Measurements from ENCODE around the gene IGF1R. TPM values are rescaled to one million over a fixed set of nuclear protein-coding genes. Genes with fewer than 3 reads are reported as not detected.

Gene IGF1R
- total and polyA plus RNA-seq, 2 experiments from 2014 or later: 10.8 to 42.9 TPM

DNA sequence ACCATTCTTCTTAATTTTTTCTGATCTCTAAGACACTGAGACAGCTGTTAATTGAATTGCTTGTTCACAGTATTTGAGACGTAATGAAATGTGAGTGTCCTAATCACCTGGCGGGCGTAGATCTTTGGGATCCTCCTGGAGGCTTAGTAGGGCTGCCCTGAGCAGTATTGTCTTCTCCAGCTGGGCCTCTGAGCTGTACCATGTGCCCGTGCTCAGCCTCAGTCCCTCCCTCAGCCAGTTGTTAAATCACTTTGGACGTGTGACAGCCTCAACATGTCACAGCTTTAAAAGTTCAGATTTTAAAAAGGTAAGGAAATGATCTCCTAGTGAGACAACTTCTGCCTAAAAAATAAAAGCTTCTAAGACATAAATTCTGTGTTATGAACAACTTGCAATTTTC, 35.5 kb downstream of the IGF1R start:
- peaks cover 56% of the 10 kb centered on the region for H4K20me1 ChIP-seq (ENCODE audit: insufficient read depth, poor library complexity, severe bottlenecking)

DNA sequence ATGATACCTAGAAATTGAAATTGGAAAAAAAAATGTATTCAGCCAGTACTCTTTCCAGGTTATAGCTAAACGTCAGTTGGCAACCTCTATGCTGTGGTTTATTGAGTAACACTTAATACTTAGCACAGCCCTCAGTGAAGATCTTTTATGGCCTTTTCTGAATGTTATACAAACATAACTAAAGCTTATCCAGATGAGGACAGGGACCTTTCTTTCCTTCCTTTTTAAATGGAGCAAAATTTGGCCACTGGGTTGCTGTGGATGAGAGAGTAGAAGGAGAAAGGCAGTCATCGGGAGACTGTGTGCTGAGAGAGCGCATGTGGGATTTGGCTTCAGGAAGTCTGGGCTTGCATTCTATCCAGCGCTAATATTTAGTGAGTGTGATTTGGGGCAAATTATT, 36.1 kb downstream of the IGF1R start:
- Histone ChIP-seq H2AFZ (no peak overlapping the region), H3K36me3 (replicated peaks; ENCODE audit: insufficient read depth, low read depth) (no peaks in the 10 kb centered on the region), H3K4me2 (peak overlapping the region; percentile 18), H3K4me1 (ENCODE audit: insufficient read depth) (peaks cover 25% of the 10 kb centered on the region), H3K9me2 (replicated peaks; ENCODE audit: insufficient read depth) (no peaks in the 10 kb centered on the region), H3K9me3 (ENCODE audit: low read depth) (no peaks in the 10 kb centered on the region), H3K27ac (peak overlapping the region; percentile 54), H3K27me3 (no peaks in the 10 kb centered on the region), H4K20me1 (ENCODE audit: insufficient read depth, poor library complexity, severe bottlenecking) (peaks cover 59% of the 10 kb centered on the region), H3K79me2 (peaks cover 93% of the 10 kb centered on the region), H3K4me3 (no peak overlapping the region)
- peak; percentile 23 for DNase-seq (ENCODE audit: low spot score)
- WGBS (ENCODE audit: low lambda C conversion rate, missing lambda C conversion rate): 43% methylated on average over 4 of the region's 4 CpGs
- no peak for TF ChIP-seq EZH2 (IDR thresholded peaks at IDR 0.05; ENCODE audit: borderline replicate concordance)
- TF ChIP-seq, protein P1, sequence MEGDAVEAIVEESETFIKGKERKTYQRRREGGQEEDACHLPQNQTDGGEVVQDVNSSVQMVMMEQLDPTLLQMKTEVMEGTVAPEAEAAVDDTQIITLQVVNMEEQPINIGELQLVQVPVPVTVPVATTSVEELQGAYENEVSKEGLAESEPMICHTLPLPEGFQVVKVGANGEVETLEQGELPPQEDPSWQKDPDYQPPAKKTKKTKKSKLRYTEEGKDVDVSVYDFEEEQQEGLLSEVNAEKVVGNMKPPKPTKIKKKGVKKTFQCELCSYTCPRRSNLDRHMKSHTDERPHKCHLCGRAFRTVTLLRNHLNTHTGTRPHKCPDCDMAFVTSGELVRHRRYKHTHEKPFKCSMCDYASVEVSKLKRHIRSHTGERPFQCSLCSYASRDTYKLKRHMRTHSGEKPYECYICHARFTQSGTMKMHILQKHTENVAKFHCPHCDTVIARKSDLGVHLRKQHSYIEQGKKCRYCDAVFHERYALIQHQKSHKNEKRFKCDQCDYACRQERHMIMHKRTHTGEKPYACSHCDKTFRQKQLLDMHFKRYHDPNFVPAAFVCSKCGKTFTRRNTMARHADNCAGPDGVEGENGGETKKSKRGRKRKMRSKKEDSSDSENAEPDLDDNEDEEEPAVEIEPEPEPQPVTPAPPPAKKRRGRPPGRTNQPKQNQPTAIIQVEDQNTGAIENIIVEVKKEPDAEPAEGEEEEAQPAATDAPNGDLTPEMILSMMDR (IDR thresholded peaks at IDR 0.05; ENCODE audit: poor library complexity): no peak

More for the DNA sequence above, 35.5 kb downstream of the IGF1R start:
- Histone ChIP-seq H3K9me3 (ENCODE audit: low read depth) (no peaks in the 10 kb centered on the region), H3K27ac (peak overlapping the region; percentile 54), H2AFZ (no peak overlapping the region), H3K4me1 (ENCODE audit: insufficient read depth) (peaks cover 25% of the 10 kb centered on the region), H3K79me2 (peaks cover 96% of the 10 kb centered on the region), H3K9me2 (replicated peaks; ENCODE audit: insufficient read depth) (no peaks in the 10 kb centered on the region), H3K27me3 (no peaks in the 10 kb centered on the region), H3K36me3 (replicated peaks; ENCODE audit: insufficient read depth, low read depth) (no peaks in the 10 kb centered on the region), H3K4me3 (no peak overlapping the region), H3K4me2 (peak overlapping the region; percentile 23)
- WGBS (ENCODE audit: low lambda C conversion rate, missing lambda C conversion rate): 66% methylated on average over 5 of the region's 5 CpGs
- DNase-seq (ENCODE audit: low spot score): no peak
- TF ChIP-seq, protein P1 (IDR thresholded peaks at IDR 0.05; ENCODE audit: poor library complexity): no peak
- TF ChIP-seq EZH2 (IDR thresholded peaks at IDR 0.05; ENCODE audit: borderline replicate concordance): no peak
- TF ChIP-seq EZH2phosphoT487 (IDR thresholded peaks at IDR 0.05; ENCODE audit: low read depth, severe bottlenecking, unreplicated experiment): no peak

DNA sequence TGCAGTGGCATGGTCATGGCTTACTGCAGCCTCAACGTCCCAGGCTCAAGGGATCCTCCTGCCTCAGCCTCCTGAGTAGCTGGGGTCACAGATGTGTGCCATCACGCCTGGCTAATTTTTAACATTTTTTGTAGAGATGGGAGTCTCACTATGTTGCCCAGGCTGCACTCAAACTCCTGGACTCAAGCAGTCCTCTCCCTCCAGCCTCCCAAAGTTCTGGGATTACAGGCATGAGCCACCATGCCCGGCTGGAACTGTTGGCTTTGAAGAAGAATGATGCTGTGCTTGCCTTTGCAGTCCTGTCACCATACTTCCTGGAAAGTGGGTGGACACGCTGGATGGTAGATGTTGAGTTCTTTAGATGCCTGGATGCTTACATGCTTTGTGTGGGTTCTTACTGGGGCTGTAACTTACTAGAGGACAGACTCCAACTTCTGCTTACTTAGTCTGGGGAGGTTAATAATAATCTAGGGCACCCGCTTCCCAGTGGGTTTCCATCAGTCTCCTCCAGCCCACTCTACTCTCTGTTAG, 36.7 kb downstream of the IGF1R start:
- peak overlapping the region; percentile 18 for H3K4me2 ChIP-seq
- no peaks in the 10 kb centered on the region for H3K27me3 ChIP-seq
- TF ChIP-seq EZH2phosphoT487 (IDR thresholded peaks at IDR 0.05; ENCODE audit: low read depth, severe bottlenecking, unreplicated experiment) (no peak), EZH2 (IDR thresholded peaks at IDR 0.05; ENCODE audit: borderline replicate concordance) (no peak)
- TF ChIP-seq, protein P1 (IDR thresholded peaks at IDR 0.05; ENCODE audit: poor library complexity): no peak
- no peak overlapping the region for H3K27ac ChIP-seq
- H3K79me2 ChIP-seq: peaks cover 95% of the 10 kb centered on the region
- H3K9me2 ChIP-seq (replicated peaks; ENCODE audit: insufficient read depth): no peaks in the 10 kb centered on the region
- 88% methylated on average over 5 of the region's 5 CpGs for WGBS (ENCODE audit: low lambda C conversion rate, missing lambda C conversion rate)
- no peaks in the 10 kb centered on the region for H3K36me3 ChIP-seq (replicated peaks; ENCODE audit: insufficient read depth, low read depth)
- H4K20me1 ChIP-seq (ENCODE audit: insufficient read depth, poor library complexity, severe bottlenecking): peaks cover 64% of the 10 kb centered on the region
- H3K9me3 ChIP-seq (ENCODE audit: low read depth): no peaks in the 10 kb centered on the region
- DNase-seq (ENCODE audit: low spot score): no peak
- H3K4me3 ChIP-seq: no peak overlapping the region
- H3K4me1 ChIP-seq (ENCODE audit: insufficient read depth): peaks cover 25% of the 10 kb centered on the region
- no peak overlapping the region for H2AFZ ChIP-seq
